HG03354 (cell line): ENCODE results near the gene MTA1.
A peak's percentile ranks its signal among the peaks of the same experiment; 100 is the strongest.

ENCODE experiments used
- ATAC-seq: cut with Tn5 transposase; IDR thresholded peaks from one replicate; pipeline ENCODE4 v1.9.1; 2021; ENCODE audit warnings: mild to moderate bottlenecking; ENCODE audit not compliant: unreplicated experiment, poor library complexity, severe bottlenecking

Gene MTA1

GRCh38 chr14:105386581-105387529, 32.8 kb upstream of the MTA1 start:
- no peak for ATAC-seq

DNA sequence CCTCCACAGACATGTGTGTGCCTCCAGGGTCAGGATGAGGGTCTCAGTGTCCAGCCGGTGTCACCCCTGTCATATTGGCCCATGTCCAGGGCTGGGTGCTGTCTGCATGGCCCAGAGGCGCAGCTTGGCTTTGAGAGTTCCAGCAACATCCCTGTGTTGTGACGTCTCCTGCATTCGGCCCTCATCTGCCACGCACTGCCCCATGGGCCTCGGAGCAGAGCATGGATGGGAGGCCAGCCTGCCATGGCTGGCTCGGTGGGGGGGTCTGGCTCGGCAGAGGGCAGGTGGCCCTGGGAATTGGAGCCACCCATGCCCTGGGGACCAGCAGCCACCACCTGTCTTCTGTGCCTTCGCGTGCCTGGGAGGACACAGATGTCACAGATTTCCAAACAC, 32.1 kb upstream of the MTA1 start:
- ATAC-seq: no peak

DNA sequence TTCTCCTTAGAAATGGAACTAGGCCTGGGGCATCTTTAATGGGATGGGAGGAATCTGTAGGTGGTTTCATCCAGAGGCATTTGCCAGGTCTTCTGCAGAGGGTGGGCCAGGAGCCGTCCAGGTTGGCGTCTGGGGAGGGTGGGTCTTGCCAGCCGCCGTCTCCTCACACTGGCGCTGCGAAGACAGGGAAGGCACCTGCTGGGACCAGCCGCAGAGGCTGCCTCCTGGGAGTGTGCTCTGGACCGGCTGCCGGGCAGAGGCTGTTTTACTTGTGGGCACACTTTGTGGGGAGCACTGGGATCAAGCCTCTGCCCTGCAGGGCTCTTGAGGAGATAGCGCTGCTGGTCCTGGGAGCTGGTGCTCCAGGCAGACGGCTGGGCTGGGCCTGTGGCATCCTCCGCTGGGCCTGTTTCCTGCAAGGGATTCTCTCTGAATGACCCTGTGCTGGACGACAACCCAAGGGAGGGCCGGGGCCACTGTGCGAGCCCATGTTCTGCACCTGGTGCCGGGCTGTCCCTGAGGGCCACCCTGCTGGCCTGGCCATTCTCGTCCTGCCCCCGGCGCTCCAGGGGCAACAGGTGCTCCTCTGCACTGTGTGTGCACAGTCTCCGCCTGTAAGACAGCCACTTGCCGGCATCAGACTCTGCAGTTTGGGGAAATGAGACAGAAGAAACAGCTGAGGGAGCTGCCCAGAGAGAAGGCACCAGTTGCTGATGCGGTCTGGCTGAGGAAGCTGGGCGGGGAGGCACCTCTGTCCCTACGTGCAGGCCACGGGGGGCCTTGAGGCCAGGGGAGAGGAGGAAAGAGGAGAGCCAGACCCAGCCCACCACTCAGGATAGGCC, 31.3 kb upstream of the MTA1 start:
- ATAC-seq: no peak

- no peak for ATAC-seq
These were observed 30.7 kb upstream of the MTA1 start for GRCh38 chr14:105388976-105389375.

DNA sequence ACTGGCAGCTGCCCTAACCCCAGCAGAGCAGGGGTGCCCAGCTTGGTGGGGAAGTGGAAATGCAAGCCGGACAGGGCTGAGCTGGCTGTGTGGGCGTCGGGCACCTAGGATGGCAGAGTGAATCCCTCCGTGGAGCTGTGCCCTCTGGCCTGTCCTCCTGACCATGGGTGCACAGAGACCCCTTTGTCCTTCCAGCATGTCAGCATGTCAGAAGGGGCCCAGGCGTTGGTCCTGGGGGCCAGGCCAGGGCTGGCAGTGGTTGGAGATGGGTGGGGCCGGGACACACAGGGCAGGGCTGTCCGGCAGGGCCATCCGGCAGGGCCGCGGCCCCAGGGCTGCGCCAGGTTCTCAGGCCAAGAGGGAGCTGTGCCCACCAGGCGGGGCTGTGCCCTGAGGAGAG, 30.1 kb upstream of the MTA1 start:
- no peak for ATAC-seq

- no peak for ATAC-seq
These were observed 29.4 kb upstream of the MTA1 start for GRCh38 chr14:105389976-105390848.

DNA sequence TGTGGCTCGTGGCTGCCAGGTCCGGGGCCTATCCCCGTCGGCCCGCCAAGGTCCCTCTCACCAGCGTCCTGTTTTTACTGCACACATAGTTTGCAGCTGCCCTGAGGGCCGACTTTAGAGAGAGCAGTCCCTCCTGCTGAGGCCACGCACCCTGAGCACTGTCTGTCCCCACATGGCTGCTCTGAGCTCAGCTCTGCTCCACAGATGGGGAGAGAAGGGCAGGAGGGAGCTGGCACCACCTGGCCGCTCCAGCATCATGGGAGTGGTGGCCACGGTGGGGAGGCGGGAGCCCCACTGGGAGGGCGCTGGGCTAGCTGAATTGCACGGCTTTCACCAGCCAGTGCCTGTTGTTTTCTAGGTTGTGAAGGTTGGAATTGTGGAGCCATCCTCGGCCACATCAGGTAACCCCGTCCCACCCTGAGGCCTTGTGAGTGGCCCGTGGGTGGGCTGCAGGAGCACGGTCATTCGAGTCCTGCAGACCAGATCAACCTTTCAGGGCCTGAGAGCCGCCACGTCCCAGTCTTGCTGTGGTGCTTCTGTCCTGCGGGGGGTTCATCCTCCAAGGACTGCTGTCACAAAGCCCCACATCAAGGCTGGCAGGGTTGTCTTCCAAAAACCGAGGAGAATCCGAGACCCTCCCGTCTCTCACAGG, 28.7 kb upstream of the MTA1 start:
- no peak for ATAC-seq

DNA sequence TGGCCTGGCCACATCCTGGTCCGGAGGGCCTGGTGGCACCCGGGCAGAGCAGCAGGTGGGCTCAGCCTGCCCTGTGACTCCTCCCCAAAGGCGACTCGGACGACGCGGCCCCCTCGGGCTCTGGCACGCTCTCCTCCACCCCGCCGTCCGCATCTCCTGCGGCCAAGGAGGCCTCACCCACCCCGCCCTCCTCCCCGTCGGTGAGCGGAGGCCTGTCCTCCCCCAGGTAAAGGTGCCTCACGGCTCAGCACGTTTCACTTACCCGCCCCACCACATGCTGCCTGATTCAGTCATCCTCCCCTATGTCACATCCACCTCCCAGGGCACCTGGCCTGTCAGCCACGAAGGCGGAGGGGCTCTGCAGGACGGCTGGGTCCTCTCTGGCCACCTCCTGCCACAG, 28.1 kb upstream of the MTA1 start:
- no peak for ATAC-seq

DNA sequence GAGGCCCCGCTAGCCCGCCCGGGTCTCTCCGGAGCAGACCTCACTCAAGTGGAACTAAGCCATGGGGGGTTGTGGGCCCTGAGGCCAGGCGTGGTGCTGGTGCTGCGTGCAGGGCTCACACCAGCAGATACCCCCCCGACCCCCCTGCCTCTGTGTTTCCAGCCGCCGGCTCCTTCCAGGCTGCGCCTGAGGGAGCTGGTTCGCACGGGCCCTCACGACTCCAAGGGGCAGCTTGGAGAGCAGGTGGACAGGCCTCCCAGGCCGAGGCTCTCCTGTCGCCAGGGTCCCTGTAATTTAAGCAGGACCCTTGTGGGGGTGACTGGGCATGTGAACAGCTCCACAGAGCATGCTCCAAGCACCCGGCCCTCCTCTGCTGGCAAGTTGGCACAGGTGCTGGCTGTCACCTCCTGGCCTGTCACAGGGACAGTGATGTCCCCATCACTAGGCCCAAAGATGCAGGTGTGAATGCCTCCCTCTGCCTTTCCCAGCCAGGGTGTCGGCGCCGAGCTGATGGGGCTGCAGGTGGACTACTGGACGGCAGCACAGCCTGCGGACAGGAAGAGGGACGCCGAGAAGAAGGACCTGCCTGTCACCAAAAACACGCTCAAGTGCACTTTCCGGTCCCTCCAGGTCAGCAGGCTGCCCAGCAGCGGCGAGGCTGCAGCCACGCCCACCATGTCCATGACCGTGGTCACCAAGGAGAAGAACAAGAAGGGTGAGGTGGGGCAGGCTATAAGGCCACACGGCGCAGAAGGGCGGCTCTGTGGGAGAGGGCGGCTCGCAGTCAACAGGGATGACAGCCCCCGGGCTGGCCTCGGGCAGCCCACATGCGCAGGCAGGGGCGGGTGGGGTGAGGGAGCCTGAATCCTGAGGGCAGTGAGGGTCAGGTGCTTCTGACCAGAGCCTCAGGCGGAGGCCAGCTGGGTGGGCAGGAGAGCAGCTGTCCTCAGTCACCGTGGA, 27.2 kb upstream of the MTA1 start:
- ATAC-seq: no peak

- ATAC-seq: no peak
These were observed 26.5 kb upstream of the MTA1 start for GRCh38 chr14:105393151-105393550.

GRCh38 chr14:105394714-105395537, 24.7 kb upstream of the MTA1 start:
- ATAC-seq: no peak

- no peak for ATAC-seq
These were observed 24.1 kb upstream of the MTA1 start for GRCh38 chr14:105395538-105395854.

DNA sequence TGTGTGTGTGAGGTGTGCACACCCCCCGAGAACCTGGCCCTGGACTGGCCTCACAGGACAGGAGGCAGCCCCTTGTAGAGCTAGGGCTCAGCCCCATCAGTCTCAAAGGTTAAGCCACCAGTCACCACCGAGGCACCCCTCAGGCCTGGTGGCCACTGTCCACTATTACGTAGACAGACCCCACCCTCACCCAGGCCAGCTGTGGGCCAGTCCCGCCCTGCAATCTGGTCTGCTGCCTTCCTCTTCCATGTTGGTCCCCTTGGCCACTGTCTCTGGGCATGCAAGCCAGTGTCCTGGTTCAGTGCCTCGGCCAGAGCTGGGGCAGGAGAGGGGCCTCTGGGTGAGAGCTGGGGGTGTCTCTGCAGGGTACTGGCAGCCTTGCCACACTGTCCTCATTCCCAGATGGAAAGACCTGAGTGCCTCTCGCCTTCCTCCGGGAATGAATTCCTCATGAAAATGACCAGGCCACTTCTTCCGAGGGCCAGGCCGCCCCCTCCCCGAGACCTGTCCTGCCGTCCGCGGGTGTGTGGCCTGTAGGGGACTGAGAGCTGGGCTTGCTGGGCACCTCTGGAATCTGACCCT, 22.2 kb upstream of the MTA1 start:
- ATAC-seq: no peak

- peak; percentile 85 for ATAC-seq
These were observed 21.4 kb upstream of the MTA1 start, which contains the start of gene TEX22 for GRCh38 chr14:105398044-105398725. TEX22 (plus strand) TSS chr14:105398538; CDS start chr14:105399341, 803 bp downstream.

DNA sequence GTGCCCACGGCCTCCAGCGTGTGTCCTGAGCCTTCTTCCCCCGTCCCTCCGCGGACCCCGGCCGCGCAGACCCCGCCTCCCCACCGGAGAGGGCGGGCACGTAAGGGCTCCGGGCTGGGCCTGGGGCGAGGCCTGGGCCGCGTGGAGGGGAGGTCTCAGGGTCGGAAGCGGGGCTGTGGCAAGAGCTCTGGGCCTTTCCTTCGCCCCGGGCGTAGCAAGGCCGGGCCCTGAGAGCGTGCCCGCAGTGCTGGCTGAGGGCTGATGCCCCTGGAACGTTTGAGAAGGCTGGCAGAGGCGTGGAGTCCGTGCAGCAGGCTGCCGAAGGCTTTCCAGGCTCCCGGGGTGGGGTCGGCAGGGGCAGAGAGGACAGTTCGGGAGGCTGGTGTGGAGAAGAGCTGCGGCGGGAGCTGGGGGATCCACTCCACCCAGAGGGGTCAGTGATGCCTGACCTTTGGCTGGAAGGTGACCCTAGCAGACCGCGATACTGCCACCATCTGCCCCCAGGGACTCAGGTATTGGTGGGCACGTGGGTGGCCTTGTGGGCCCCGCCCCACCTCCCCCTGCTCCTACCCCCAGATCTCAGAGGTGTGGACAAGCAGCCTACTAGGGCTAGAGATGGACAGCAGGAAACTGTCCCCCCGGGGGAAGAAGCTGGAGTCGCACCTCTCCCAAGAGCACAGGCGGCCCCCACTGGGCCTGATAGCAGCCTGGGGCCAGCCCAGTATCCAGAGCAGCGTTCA, 20.7 kb upstream of the MTA1 start:
- peak; percentile 50 for ATAC-seq

DNA sequence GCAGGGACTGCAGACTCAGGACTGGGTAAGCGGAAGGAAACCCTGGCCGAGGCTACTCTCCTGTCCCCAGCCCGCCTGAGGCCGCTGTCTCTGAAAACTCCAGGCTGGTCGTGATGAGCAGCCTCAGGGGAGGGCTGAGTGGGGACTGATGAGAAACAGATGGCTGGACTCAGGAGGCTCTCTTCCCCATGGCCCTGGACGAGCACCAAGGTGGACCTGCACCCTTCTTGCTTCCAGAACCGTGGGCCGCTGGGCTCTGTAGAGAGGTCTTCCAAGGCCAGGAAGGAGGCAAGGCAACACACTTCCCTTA, 20.2 kb upstream of the MTA1 start:
- ATAC-seq: no peak
